ENCODE results near the gene RAPGEF3.

RAPGEF3 gene

GRCh38 chr12:47802312-47802711 is 43.6 kb upstream of the RAPGEF3 start:
- Histone ChIP-seq H3K4me2 (ENCODE audit: low read depth, low read length, poor library complexity, severe bottlenecking) (no peak overlapping the region), H4K20me1 (ENCODE audit: insufficient read depth, low read length, poor library complexity, severe bottlenecking) (peaks cover 59% of the 10 kb centered on the region), H3K27me3 (ENCODE audit: insufficient read depth, low read length, poor library complexity, severe bottlenecking) (no peaks in the 10 kb centered on the region), H3K9me2 (replicated peaks; ENCODE audit: low read depth, low read length) (no peaks in the 10 kb centered on the region), H2AFZ (ENCODE audit: low read length) (no peak overlapping the region), H3F3A (ENCODE audit: low read depth) (no peaks in the 10 kb centered on the region), H3K9ac (ENCODE audit: low read depth, low read length, poor library complexity, severe bottlenecking) (peak overlapping the region; percentile 46), H3K4me1 (ENCODE audit: insufficient read depth, low read length, poor library complexity, severe bottlenecking) (peaks cover 31% of the 10 kb centered on the region), H3K36me3 (ENCODE audit: insufficient read depth, low read length) (peaks cover 51% of the 10 kb centered on the region; the same call in 1 of the 2 replicates), H3K79me2 (ENCODE audit: insufficient read depth, low read length) (peaks cover 85% of the 10 kb centered on the region), H3K9me3 (ENCODE audit: insufficient read depth, low read depth, low read length) (no peaks in the 10 kb centered on the region), H3K4me3 (ENCODE audit: low read length, poor library complexity, severe bottlenecking) (no peak overlapping the region)
- peak; percentile 57 for TF ChIP-seq CTCF (conservative IDR thresholded peaks at IDR 0.05; ENCODE audit: low read length)
- no peak for TF ChIP-seq EZH2phosphoT487 (IDR thresholded peaks at IDR 0.05; ENCODE audit: borderline replicate concordance)

- H4K20me1 ChIP-seq (ENCODE audit: insufficient read depth, low read length, poor library complexity, severe bottlenecking): peaks cover 56% of the 10 kb centered on the region
- H3K79me2 ChIP-seq (ENCODE audit: insufficient read depth, low read length): peaks cover 81% of the 10 kb centered on the region
- TF ChIP-seq EZH2phosphoT487 (IDR thresholded peaks at IDR 0.05; ENCODE audit: borderline replicate concordance) (no peak), CTCF (conservative IDR thresholded peaks at IDR 0.05; ENCODE audit: low read length) (no peak)
- no peaks in the 10 kb centered on the region for H3K9me3 ChIP-seq (ENCODE audit: insufficient read depth, low read depth, low read length)
- no peak overlapping the region for H3K4me3 ChIP-seq (ENCODE audit: low read length, poor library complexity, severe bottlenecking)
- no peaks in the 10 kb centered on the region for H3K9me2 ChIP-seq (replicated peaks; ENCODE audit: low read depth, low read length)
- H3K4me1 ChIP-seq (ENCODE audit: insufficient read depth, low read length, poor library complexity, severe bottlenecking): peaks cover 27% of the 10 kb centered on the region
- H3K36me3 ChIP-seq (ENCODE audit: insufficient read depth, low read length): peaks cover 55% of the 10 kb centered on the region; the same call in 1 of the 2 replicates
- no peak overlapping the region for H2AFZ ChIP-seq (ENCODE audit: low read length)
- H3K9ac ChIP-seq (ENCODE audit: low read depth, low read length, poor library complexity, severe bottlenecking): no peak overlapping the region
- no peak overlapping the region for H3K4me2 ChIP-seq (ENCODE audit: low read depth, low read length, poor library complexity, severe bottlenecking)
- no peaks in the 10 kb centered on the region for H3F3A ChIP-seq (ENCODE audit: low read depth)
- no peaks in the 10 kb centered on the region for H3K27me3 ChIP-seq (ENCODE audit: insufficient read depth, low read length, poor library complexity, severe bottlenecking)
Measured at GRCh38 chr12:47801904-47802246, 43.2 kb upstream of the RAPGEF3 start.

- Histone ChIP-seq H3K9me3 (ENCODE audit: insufficient read depth, low read depth, low read length) (no peaks in the 10 kb centered on the region), H3K36me3 (ENCODE audit: insufficient read depth, low read length) (peaks cover 60% of the 10 kb centered on the region; the same call in 1 of the 2 replicates), H2AFZ (ENCODE audit: low read length) (no peak overlapping the region), H3K9me2 (replicated peaks; ENCODE audit: low read depth, low read length) (no peaks in the 10 kb centered on the region), H3K4me1 (ENCODE audit: insufficient read depth, low read length, poor library complexity, severe bottlenecking) (peaks cover 22% of the 10 kb centered on the region), H3K27me3 (ENCODE audit: insufficient read depth, low read length, poor library complexity, severe bottlenecking) (no peaks in the 10 kb centered on the region), H4K20me1 (ENCODE audit: insufficient read depth, low read length, poor library complexity, severe bottlenecking) (peaks cover 54% of the 10 kb centered on the region), H3K4me2 (ENCODE audit: low read depth, low read length, poor library complexity, severe bottlenecking) (no peak overlapping the region), H3K79me2 (ENCODE audit: insufficient read depth, low read length) (peaks cover 75% of the 10 kb centered on the region), H3K9ac (ENCODE audit: low read depth, low read length, poor library complexity, severe bottlenecking) (no peak overlapping the region), H3K4me3 (ENCODE audit: low read length, poor library complexity, severe bottlenecking) (no peak overlapping the region), H3F3A (ENCODE audit: low read depth) (no peaks in the 10 kb centered on the region)
- TF ChIP-seq EZH2phosphoT487 (IDR thresholded peaks at IDR 0.05; ENCODE audit: borderline replicate concordance) (no peak), CTCF (conservative IDR thresholded peaks at IDR 0.05; ENCODE audit: low read length) (no peak)
Measured at GRCh38 chr12:47801170-47801903, 42.7 kb upstream of the RAPGEF3 start.
